ENCODE data around the gene WDR45B.

WDR45B gene

DNA sequence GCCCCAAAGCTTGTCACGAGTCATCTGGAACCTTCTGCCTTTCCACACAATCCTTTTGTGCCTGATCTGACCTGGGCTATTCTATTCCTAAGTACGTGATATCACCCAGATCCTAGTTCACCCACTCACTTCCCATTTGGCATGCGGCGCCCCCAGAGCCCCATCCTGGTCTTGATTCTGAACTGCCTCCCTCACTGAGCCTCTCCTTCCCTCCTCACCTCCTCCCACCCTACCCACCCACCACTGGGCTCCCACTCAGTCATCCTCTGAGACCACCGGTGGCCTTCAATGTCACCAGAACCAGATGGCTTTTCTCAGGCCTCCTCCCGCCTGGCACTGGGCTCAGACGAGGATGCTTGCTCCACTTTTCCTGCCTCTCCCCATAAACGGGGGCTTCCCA is 18.5 kb downstream of the WDR45B start:
- no peak for DNase-seq (ENCODE audit: low read depth in 2 of 2)

DNA sequence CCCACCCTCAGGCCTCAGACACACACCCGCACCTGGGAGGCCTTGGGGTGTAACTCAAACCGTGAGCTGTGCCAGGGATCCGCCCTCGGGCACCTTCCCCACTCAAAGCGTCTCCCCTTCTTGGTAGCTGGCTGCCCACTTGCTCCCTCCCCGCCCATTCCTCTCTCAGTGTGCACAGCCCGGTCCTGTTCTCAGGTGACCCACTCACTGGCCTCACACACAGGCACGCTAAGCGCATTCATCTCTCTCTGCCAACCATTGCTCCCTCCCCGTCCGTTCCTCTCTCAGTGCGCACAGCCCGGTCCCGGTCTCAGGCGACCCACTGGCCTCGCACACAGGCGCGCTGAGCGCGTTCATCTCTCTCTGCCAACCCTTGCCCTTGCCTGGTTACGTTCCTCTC is 20.8 kb downstream of the WDR45B start:
- no peak for DNase-seq (ENCODE audit: low read depth in 2 of 2)

DNA sequence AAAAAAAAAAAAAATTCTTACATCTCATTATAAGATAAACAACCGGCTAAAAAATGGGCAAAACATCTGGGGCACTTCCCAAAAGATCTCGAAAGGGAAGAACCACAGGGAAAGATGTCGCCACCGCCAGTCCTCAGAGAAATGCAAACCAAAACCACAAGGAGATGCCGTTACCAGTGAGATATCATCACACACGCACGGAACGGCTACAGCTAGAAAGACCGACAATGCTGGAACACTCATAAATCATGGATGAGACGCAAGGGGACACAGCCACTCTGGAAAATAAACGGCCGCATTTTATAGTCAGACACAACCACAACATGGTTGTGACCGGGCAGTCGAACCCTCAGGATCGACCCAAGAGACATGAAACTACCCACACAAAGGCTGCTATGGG is 24.5 kb downstream of the WDR45B start:
- DNase-seq (ENCODE audit: low read depth in 2 of 2) = no peak

DNA sequence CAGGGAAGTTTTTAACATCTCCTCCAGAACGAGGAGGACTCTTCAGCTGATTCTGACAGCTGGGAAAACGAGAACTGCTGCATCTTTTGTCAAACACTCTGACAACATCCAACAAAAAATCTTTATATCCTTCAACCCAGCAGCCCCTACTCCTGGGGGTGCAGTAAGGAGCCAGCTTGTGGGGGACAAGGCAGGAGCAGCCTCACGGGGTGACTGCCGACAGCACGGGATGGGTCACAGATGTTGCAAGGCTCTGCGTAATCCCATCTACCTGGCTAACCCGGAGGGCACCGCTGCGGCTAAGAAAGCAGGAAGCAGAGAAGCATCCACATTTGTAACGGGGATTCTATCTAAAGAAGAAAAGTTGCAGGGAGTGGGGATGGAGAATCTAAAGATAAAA is 28.6 kb downstream of the WDR45B start:
- no peak for DNase-seq (ENCODE audit: low read depth in 2 of 2)

DNA sequence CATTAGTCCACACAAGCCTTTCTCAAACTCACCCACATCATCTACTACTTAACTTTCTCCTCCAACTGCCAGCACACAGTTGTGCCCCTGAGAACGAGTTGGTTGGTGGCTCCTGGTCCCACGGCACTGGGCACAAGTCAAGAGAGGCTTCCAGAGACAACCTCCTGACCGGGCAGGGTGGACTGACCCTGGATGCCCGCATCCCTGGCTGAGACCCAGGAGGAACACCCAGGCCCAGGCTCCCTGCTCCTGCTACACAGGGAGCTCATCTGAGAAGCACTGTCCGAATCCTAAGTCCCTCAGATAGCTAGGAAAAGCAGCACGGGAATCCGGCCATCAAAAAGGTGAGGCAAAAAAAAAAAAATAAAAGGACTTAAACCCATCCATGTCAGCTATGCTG is 29.0 kb downstream of the WDR45B start:
- DNase-seq (ENCODE audit: low read depth in 2 of 2) = no peak

DNA sequence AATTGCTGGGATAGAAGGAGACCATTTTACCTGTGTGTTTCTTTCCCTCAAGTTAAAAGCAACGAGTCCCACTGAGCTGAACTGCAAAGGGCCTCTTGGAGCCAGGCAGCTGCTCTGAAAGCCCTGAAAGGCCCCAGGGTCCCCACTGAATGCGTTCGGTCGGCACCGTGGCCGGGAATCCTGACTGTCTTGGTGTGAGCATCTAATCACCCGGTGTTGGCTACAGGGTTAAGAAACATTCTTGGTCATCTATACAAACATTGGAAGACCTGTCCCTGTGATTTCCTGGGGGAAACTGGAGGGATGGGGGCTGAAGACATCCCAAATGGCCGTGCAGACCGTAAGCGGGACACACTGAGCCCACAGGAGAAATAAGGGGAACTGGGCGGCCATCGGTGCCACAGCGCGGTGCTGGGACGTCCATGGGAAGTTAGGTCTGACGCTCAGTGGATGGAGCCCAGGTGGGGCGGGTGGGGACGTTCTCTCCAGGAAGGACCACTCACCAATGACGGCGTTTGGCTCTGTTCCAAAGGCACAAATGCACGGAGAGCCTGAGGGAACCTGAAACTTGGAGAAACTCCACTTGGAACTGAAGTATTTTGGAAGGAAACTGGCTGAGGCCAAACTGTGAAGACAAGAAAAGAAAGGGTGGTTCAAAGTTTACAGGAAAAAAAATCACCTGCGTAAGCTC is 32.1 kb downstream of the WDR45B start:
- DNase-seq (ENCODE audit: low read depth in 2 of 2) = no peak

DNA sequence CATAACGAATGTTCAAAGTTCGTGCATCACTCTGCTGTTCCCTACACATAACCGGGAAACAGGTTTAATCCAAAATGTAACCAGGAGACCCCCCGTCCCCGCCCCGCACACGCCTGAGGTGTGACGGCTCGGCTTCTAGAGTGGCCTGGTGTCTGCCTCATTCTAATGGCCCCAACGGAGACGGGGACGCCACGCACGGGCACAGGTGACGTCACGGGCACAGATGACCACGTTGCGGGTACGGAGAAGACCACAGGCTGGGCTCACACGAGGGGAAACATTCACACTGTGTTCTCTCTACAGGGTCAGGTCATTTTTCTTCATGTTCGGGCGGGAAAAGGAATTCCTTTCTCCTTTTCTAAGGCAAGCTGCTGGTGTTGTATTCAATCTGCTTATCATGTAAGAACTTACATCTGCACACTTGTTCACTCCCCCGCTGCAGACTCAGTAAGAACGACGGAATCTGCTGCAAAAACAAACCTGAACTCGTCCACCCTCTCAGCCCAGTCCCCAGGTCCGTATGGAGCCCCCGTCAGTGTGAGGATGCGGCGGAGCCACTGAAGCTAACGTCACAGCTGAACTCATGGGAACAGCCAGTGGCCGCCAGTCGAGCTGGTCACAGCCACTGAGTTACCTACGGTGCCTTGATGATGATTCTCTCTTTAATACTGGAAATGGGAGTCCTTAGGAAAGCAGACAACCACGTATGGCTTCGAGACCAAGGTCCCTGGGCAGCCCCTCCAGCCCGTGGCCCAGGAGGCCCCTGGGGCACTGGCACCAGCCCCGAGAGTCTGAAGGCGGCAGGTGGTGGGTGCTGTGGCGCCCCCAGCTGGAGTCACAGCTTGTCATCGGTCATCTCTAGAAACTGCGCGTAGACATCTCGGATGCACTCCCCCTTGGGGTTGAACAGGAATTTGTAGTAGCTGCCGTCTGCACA is 32.9 kb downstream of the WDR45B start:
- DNase-seq (ENCODE audit: low read depth in 2 of 2) = no peak

DNA sequence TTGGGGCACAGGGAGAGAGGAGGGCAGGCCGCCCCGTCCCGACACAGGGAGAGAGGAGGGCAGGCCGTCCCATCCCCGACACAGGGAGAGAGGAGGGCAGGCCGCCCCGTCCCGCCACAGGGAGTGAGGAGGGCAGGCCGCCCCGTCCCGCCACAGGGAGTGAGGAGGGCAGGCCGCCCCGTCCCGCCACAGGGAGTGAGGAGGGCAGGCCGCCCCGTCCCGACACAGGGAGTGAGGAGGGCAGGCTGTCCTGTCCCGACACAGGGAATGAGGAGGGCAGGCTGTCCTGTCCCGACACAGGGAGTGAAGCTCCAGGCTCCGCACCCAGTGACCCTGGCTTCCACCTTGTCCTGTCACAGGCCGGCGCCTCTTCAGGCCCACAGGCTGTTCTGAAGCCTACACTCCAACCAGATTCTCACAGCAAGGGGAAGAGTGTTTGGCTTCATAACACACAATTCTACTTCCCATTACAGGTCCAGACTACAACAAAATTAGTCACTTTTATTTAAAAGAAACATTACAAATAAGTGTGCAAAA is 34.1 kb downstream of the WDR45B start:
- no peak for DNase-seq (ENCODE audit: low read depth in 2 of 2)

DNA sequence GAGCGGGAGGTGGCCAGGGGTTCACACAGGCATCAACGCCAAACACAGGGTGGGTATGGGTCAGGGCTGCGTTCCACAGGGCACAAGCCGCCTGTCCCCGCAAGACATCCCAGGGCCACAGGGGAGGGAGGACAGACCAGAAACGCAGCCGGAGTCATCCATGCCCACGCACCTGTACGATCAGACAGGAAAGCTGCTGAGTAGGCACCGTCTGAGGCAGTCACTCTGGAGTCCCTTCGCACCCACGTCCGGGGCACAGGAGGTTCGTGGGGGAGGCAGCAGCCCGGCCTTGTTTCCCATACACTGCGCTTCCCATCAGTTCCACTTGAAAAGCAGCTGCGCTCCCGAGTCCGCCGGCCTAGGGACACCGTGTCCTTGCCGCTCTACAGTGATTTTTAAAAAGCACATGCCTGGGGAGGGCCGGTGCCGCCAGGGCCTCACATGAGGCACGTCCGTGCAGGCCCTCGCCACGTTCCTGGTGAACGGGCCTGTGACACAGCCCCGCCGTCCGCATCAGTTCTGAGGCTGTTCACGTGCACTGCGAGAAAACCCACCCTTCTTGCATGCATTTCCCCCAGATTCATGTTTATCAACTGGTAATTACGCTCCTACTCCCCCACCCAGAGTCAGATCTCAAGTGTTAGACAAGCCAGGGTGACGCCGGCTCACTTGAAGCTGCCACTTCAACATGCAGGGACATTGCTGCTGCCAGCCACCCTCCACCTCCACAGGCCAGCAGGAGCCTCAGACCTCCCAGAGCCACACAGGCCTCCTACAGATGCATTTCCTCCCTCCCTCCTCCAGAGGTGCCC is 34.8 kb downstream of the WDR45B start:
- no peak for DNase-seq (ENCODE audit: low read depth in 2 of 2)

DNA sequence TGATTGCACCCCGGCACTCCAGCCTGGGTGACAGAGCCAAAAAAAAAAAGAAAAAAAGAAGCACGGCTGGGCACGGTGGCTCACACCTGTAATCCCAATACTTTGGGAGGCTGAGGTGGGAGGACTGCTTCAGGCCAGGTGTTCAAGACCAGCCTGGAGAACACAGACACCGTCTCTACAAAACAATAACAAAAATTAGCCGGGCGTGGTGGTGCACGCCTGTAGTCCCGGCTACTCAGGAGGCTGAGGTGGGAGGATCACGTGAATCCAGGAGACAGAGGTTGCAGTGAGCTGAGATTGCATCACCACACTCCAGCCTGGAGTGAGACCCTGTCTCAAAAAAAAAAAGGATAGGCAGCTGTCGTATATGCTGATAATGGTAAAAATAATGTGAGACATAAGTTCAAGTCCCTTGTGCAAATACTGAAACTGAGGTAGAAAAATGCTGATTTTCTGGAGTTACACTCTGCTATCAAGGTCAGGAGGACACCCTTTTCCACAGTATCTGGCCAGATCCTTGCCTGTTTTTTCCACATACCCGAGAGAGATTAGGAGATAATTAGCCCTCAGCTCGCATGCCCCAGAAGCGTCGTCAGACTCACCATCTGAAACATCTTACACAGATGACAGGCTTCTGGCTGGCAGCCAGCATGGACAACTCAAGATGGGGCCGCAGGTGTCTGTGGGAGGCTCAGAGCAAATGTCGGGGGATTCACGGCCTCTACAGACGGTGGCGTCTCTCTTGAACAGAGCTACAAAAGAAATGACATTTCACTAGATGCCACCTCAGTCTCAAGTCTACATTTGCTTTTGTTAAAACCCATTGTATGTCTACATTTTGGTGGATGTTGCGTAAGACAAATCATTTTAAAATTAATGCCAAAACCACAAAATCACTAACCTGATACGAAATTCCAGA is 36.8 kb downstream of the WDR45B start:
- DNase-seq (ENCODE audit: low read depth in 2 of 2) = no peak

DNA sequence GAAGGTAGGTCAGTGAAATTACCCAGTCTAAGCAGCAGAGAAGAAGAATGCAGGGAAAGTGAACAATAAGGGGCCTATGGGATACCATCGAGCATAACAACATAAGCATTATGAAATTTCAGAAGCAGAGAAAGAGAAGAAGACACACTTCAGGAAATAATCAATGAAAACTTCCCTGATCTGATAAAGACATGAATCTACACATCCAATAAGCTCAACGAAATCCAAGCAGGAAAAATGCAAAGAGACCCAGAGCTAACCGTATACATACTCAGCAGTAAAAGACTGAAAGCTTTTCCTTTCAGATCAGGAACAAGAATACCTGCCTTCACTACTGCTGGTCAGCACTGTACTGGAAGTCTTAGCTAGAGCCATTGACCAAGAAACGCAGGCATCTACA is 38.6 kb downstream of the WDR45B start:
- no peak for DNase-seq (ENCODE audit: low read depth in 2 of 2)

DNA sequence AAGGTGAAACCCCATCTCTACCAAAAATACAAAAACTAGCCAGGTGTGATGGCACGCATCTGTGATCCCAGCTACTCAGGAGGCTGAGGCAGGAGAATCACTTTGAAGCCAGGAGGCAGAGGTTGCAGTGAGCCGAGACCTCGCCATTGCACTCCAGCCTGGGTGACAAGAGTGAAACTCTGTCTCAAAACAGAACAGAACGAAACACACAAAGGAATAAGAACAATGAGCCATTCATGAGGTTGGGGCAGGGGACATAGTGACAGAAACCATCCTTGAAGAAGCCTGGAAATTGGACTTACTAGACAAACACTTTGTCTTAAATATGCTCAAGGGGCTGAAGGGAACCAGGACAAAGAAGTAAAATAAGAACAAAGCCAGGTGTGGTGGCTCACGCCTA is 39.4 kb downstream of the WDR45B start:
- DNase-seq (ENCODE audit: low read depth in 2 of 2) = no peak

DNA sequence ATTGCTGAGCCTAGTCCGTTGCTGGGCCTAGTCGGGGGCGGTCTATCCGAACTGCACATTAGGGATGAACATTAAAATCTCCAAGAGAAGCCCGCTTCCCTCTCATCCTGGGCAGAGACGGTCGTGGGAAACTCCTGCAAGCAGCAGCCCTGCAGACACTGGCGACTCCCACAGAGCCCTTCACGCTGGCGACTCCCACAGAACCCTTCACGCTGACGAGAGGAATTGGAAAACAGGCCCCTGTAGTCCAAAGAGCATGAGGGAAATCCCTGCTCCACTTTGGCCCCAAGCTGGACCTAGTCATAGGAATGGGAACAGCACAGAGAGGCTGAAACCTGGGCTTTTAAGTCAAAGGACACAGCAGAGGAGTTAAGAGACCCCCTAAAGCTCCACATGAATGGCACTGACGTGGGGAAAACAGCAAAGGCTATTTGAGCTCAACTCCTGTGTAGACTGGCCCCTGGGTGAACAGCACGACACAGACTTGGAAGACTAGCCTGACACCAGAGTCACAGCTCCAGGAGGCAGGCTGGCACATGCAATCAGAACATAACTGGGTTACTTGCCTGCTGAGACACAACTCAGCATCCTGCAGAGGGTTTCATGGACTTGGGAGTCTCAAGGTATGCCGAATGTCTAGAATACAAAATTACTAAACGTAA is 42.2 kb downstream of the WDR45B start:
- DNase-seq (ENCODE audit: low read depth in 2 of 2) = no peak

DNA sequence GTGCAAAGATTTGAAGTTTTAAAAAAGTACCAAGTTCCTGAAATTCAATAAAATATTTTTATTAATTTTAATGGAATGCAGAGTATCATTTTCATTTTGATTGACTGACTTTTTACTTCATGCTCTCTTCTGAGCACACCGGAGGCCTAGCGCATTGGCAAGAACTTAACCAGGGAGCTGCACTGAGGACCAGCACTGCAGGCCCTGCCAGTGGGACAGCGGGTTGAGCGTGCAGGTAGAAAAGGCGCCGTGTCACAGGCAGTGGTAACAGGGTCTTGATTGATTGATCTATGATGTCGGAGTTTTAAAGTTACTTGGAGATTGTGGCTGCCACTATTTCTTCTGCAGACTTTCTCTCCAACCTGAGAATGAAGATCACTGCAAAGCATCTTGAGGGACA is 43.7 kb downstream of the WDR45B start:
- DNase-seq (ENCODE audit: low read depth in 2 of 2) = no peak

DNA sequence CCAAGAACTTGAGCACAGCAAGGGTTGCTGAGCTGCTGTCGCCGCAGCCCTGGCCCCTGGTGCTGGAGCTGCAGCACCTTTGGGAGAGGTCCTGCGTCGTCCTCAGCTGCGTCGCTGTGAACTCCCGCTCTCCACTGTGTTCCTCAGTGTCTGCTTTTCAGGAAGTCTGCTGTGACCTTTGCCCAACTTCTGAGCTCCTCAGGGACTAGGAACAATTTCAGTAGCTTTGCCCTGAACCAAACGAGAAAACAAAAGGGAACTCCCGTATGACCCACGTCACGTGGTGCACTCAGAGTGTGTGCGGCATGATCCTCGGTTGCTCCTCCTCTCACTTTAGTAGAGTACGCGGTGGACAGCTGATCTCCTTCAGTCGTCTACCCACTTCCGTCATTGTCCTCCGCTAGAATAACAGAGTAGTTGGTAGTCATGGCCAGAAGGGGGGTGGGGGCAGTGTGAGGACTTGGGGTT is 44.2 kb downstream of the WDR45B start:
- no peak for DNase-seq (ENCODE audit: low read depth in 2 of 2)

DNA sequence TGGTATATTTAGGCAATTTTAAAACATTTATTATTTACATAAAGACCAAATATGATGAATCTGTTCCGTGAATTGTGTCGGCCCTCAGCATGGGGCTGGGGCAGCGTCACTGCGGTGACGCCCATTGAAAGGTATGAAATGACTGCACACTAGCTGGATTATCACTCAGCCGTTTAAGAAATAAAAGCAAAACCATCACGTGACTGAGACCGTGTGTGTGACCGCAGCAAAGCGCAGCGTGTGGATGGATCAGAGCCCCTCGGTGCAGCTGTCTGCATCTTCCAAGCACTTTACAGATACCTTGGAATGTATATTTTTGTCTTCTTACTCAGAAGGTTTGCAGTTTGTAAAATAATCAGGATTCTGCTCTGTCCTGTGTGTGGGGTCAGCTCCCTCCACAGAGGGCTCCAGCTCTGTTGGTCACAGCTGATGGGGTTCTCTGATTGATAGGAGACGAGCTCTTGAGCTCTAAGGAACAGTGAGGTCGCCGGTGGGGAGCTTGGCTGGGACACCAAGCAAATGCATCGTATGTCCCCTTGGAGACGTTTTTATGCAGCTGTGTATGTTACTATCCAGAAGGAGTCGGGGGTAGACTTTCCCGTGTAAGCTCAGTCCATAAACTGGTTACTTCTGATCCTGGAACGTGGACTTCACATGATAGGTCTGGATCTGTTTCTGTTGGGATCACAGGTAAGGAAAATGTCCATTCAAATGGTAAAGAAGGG is 45.1 kb downstream of the WDR45B start:
- DNase-seq (ENCODE audit: low read depth in 2 of 2) = no peak

DNA sequence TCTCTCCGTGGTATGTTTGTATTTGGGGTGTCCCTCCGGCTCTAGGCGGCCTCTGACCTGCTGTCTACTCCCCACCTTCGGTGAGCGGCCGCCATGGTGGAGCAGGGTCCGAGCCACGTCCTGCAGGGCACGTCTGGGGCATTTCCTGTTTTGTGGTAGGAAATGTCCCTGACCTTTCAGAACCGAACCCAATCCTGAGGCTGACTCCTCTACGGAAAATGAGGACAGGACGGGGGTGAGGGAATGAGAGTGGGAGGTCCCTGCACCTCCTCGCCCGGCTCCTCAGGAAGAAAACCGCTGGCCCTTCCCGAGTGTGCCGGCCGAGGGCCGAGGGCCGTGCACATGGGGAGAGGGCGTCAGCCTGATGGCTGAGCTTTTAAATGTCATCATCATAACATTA is 45.8 kb downstream of the WDR45B start:
- DNase-seq (ENCODE audit: low read depth in 2 of 2) = no peak

DNA sequence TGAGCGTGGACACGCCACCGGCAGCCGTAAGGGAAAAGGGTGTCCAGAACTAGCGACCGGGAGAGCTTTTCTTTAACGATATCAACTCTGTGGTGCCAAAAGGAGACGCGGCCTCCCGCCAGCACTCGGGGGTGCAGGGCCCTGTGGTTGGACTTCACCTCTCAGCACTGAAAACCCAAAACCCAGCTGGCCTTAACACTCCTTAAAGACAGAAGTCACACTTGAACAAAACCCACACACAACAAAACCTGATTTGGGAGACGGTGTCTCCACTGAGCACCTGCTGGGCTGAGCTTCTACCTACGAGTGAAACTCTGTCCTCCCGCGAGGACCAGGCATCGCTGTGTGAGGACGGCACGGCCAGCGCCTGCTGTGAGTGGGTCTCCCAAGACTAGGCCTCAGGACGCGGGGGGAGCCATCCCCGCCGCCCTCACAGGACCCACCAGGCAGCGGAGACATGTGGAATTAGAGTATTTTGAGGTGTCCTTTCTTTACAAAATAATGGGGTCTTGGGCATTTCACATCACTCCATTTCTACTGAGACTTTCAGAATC is 46.7 kb downstream of the WDR45B start:
- DNase-seq (ENCODE audit: low read depth in 2 of 2) = no peak

DNA sequence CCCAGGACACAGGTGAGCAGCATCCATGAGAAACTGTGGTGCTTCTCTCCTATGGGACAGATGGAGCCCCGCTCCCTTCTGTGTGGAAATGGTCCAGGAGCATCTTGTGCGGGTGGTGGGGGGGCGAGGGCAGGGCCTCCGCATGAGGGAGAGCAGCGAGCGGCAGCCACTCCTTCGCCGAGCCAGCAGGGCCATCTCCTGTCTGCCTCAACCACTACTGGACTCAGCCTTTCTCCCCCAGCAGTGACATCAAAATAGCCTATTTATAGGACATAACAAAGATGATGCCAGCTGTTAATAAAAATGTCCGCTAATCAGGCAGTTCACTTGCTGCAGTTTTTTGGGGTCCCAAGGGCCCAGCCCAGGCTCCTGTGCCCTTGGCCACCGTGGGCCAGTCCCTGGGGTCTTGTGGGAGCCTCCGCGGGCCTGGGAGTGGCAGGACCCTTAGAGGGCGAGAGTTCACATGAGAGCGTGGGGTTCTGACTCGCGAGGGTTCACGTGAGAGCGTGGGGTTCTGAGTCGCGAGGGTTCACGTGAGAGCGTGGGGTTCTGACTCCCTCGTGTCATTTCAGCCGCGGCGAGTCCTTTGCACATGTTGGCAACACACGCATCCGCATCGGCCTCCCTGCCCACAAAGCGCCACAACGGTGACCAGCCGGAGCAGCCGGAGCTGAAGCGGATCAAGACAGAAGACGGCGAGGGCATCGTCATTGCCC is 47.4 kb downstream of the WDR45B start:
- DNase-seq (ENCODE audit: low read depth in 2 of 2) = no peak

Data from stimulated activated CD8-positive, alpha-beta memory T cell treated with anti-CD3 and anti-CD28 coated beads, Interleukin-2, amount 100 ng/mL, for 48 hours (primary cell).